HG03354 (cell line): ENCODE measurements around the gene TCERG1L.

Experiments used
- ATAC-seq: cut with Tn5 transposase; IDR thresholded peaks from one replicate; pipeline ENCODE4 v1.9.1; 2021; ENCODE audit warnings: mild to moderate bottlenecking; ENCODE audit not compliant: unreplicated experiment, poor library complexity, severe bottlenecking

Gene TCERG1L

GRCh38 chr10:131068311-131068710 lies 243.2 kb downstream of the TCERG1L start:
- ATAC-seq: no peak

GRCh38 chr10:131067690-131068089 lies 243.8 kb downstream of the TCERG1L start:
- no peak for ATAC-seq

GRCh38 chr10:131065673-131066305 lies 245.7 kb downstream of the TCERG1L start:
- no peak for ATAC-seq

- no peak for ATAC-seq
Observed at GRCh38 chr10:131063311-131063710, 248.2 kb downstream of the TCERG1L start.

GRCh38 chr10:131062621-131063260 lies 248.8 kb downstream of the TCERG1L start:
- no peak for ATAC-seq

GRCh38 chr10:131061216-131061615 lies 250.3 kb downstream of the TCERG1L start:
- ATAC-seq: no peak

- ATAC-seq: no peak
Observed at GRCh38 chr10:131059881-131060280, 251.6 kb downstream of the TCERG1L start.

GRCh38 chr10:131058799-131059198 lies 252.7 kb downstream of the TCERG1L start:
- ATAC-seq: no peak

GRCh38 chr10:131056781-131057180 lies 254.7 kb downstream of the TCERG1L start:
- ATAC-seq: no peak

- ATAC-seq: no peak
Observed at GRCh38 chr10:131056091-131056579, 255.4 kb downstream of the TCERG1L start.

GRCh38 chr10:131055437-131055836 lies 256.1 kb downstream of the TCERG1L start:
- ATAC-seq: no peak

- no peak for ATAC-seq
Observed at GRCh38 chr10:131053192-131053591, 258.3 kb downstream of the TCERG1L start.

GRCh38 chr10:131050162-131050766 lies 261.3 kb downstream of the TCERG1L start:
- ATAC-seq: no peak

GRCh38 chr10:131049016-131049415 lies 262.5 kb downstream of the TCERG1L start:
- no peak for ATAC-seq

- ATAC-seq: no peak
Observed at GRCh38 chr10:131048606-131049005, 262.9 kb downstream of the TCERG1L start.

- ATAC-seq: no peak
Observed at GRCh38 chr10:131047501-131047900, 264.0 kb downstream of the TCERG1L start.

GRCh38 chr10:131046194-131046593 lies 265.3 kb downstream of the TCERG1L start:
- no peak for ATAC-seq

GRCh38 chr10:131044379-131045111 lies 267.0 kb downstream of the TCERG1L start:
- ATAC-seq: no peak

- no peak for ATAC-seq
Observed at GRCh38 chr10:131043039-131043691, 268.4 kb downstream of the TCERG1L start.
